ENCODE data around the gene FAXC. TPM values are rescaled to one million over a fixed set of nuclear protein-coding genes. Genes with fewer than 3 reads are reported as not detected.

Gene FAXC
- total and polyA plus RNA-seq, 2 of the 8 experiments (the other 6 are each of a cell fraction or from before 2014, with no cell fraction given) = 23.2 to 29.8 TPM

DNA sequence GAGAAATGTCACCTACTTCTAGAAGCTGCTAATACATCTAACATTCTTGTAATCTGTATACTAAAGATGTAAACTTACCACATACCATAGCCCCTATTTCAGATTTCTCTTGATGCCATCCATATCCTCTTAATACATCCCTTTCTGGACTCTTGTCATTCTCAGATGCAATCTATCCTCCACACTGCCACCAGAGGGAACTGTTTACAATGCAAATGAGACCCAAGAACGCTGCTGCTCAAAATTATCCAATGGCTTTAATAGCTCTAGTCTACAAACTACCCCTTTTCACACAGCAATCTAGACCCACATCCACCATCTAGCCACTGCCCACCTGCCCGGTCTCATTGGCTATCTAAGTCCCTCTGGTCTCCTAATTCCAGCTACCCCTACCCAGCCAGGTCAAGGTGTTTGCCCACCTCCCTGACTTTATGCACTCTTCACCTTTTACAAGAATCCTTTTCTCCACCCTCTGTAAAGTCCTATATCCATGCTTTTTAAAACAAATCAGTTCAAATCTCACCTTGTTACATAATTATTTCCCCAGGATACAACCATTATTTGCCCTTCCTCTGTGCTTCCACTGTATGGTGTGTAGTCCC is 14.8 kb downstream of the FAXC start (continued):
- TF ChIP-seq CTCF (IDR thresholded peaks at IDR 0.05; ENCODE audit: control extremely low read depth in 1 of 3, insufficient read depth in 1 of 3, low read depth in 1 of 3, low read length in 3 of 3) = peak in 2 of 3 experiments; percentile 58 to 76; a peak in 3 of 4 replicates
- TF ChIP-seq MAFK (IDR thresholded peaks at IDR 0.05; ENCODE audit: low read depth, low read length) = no peak
- no peak for TF ChIP-seq BRCA1 (IDR thresholded peaks at IDR 0.05; ENCODE audit: low read depth, low read length)
- no peak for TF ChIP-seq CHD7 (IDR thresholded peaks at IDR 0.05; ENCODE audit: insufficient replicate concordance, low read length)
- no peak for TF ChIP-seq NANOG (IDR thresholded peaks at IDR 0.05; ENCODE audit: insufficient read depth, low read depth, low read length, poor library complexity, severe bottlenecking)
- TF ChIP-seq CHD1 (IDR thresholded peaks at IDR 0.05; ENCODE audit: low read depth, low read length) = no peak
